Activated naive CD4-positive, alpha-beta T cell treated with anti-CD3 and anti-CD28 coated beads for 36 hours (primary cell): ENCODE data around the gene FCHSD2. TPM values are rescaled to one million over a fixed set of nuclear protein-coding genes. Genes with fewer than 3 reads are reported as not detected.
"Not testable (repeated sequence)": the region's sequence is repeated elsewhere in the genome, so short reads cannot be mapped to it uniquely, and the experiment has no call there.

ENCODE experiments used
- CTCF ChIA-PET: fragments of 350-600 bp; sonication (Branson Sonifier 250); formaldehyde crosslinking; loops from one replicate; lab custom pipeline; 2021; ENCODE audit warnings: antibody characterized with exemption; lab: Charles Lee
- DNase-seq: peaks from one replicate; pipeline ENCODE4 v3.0.0-alpha.2; 2020
- H3K27ac Mint-ChIP-seq: one replicate; pipeline ENCODE4 v1.8.0; 2021; ENCODE audit warnings: mild to moderate bottlenecking, mixed read lengths
- H3K27me3 Mint-ChIP-seq: one replicate; pipeline ENCODE4 v1.8.0; 2021; ENCODE audit warnings: low read depth, mixed read lengths
- H3K36me3 Mint-ChIP-seq: one replicate; pipeline ENCODE4 v1.8.0; 2021; ENCODE audit warnings: low read depth, mixed read lengths
- H3K4me1 Mint-ChIP-seq: one replicate; pipeline ENCODE4 v1.8.0; 2021; ENCODE audit warnings: low read depth, mixed read lengths
- H3K4me3 Mint-ChIP-seq: one replicate; pipeline ENCODE4 v1.8.0; 2021; ENCODE audit warnings: mild to moderate bottlenecking, moderate library complexity, mixed read lengths
- H3K9me3 Mint-ChIP-seq: one replicate; pipeline ENCODE4 v1.8.0; 2021; ENCODE audit warnings: mixed read lengths
- intact Hi-C: fragments of 100-400 bp; cut with micrococcal nuclease; formaldehyde crosslinking; loops from one replicate; pipeline ENCODE4 v1.15.1; 2023
- total RNA-seq, 2 experiments: library from RNA; stranded (reverse); gene quantifications; one replicate each; pipeline ENCODE4 v1.2.3, GENCODE V29; 2021

Gene FCHSD2
- total RNA-seq, 2 experiments from 2014 or later = 31.1 to 36.8 TPM

GRCh38 chr11:72811686-72812085, 330.4 kb downstream of the FCHSD2 start:
- Mint-ChIP-seq H3K4me1 (peaks cover 34% of the 10 kb centered on the region), H3K36me3 (peaks cover 44% of the 10 kb centered on the region), H3K4me3 (peak overlapping the region; percentile 47)
- not testable (repeated sequence) for H3K9me3 Mint-ChIP-seq, H3K27me3 Mint-ChIP-seq, H3K27ac Mint-ChIP-seq, DNase-seq
- CTCF ChIA-PET = interaction anchor here (0.7 to 1.3 kb wide), 4 partner anchors 11 to 366 kb away, joined by 3 to 7 read pairs (median 3); no protein-coding TSS in a partner anchor
- intact Hi-C loops = loop anchor here (5.0 to 10.0 kb wide), 3 partner anchors 227 to 727 kb away; partner anchors contain the start of genes LRRC51 and NUMA1

GRCh38 chr11:72808331-72808798, 333.8 kb downstream of the FCHSD2 start:
- intact Hi-C loops = no loop called here

GRCh38 chr11:72807792-72808191, 334.3 kb downstream of the FCHSD2 start:
- H3K4me1 Mint-ChIP-seq = peaks cover 21% of the 10 kb centered on the region
- intact Hi-C loops = no loop called here
- DNase-seq = no peak
- no peak overlapping the region for H3K27ac Mint-ChIP-seq
- H3K9me3 Mint-ChIP-seq = no peaks in the 10 kb centered on the region
- CTCF ChIA-PET = no interaction called here
- H3K27me3 Mint-ChIP-seq = no peaks in the 10 kb centered on the region
- H3K36me3 Mint-ChIP-seq = peaks cover 31% of the 10 kb centered on the region
- no peak overlapping the region for H3K4me3 Mint-ChIP-seq

More at GRCh38 chr11:72808331-72808798, 333.8 kb downstream of the FCHSD2 start:
- Mint-ChIP-seq H3K4me3 (no peak overlapping the region), H3K9me3 (no peaks in the 10 kb centered on the region), H3K4me1 (peaks cover 22% of the 10 kb centered on the region), H3K36me3 (peaks cover 36% of the 10 kb centered on the region), H3K27me3 (no peaks in the 10 kb centered on the region), H3K27ac (no peak overlapping the region)
- no peak for DNase-seq
- CTCF ChIA-PET = no interaction called here

- Mint-ChIP-seq H3K36me3 (peaks cover 28% of the 10 kb centered on the region), H3K4me3 (no peak overlapping the region), H3K9me3 (no peaks in the 10 kb centered on the region), H3K27ac (no peak overlapping the region), H3K4me1 (peaks cover 16% of the 10 kb centered on the region), H3K27me3 (no peaks in the 10 kb centered on the region)
- intact Hi-C loops = no loop called here
- CTCF ChIA-PET = no interaction called here
- DNase-seq = no peak
Observed at GRCh38 chr11:72807021-72807693, 335.0 kb downstream of the FCHSD2 start.

GRCh38 chr11:72806378-72806777, 335.7 kb downstream of the FCHSD2 start:
- Mint-ChIP-seq H3K4me1 (peaks cover 11% of the 10 kb centered on the region), H3K36me3 (peaks cover 22% of the 10 kb centered on the region)
- CTCF ChIA-PET, H3K27ac Mint-ChIP-seq, DNase-seq, H3K9me3 Mint-ChIP-seq, H3K4me3 Mint-ChIP-seq, intact Hi-C loops, H3K27me3 Mint-ChIP-seq: not testable (repeated sequence)

- CTCF ChIA-PET = interaction anchor here (0.6 kb wide), 1 partner anchor 622 kb away, joined by 3 read pairs; no protein-coding TSS in a partner anchor
- intact Hi-C loops = no loop called here
Observed at GRCh38 chr11:72805216-72805615, 336.9 kb downstream of the FCHSD2 start.

GRCh38 chr11:72802822-72803221, 339.3 kb downstream of the FCHSD2 start:
- Mint-ChIP-seq H3K27me3 (no peaks in the 10 kb centered on the region), H3K27ac (no peak overlapping the region), H3K4me3 (no peak overlapping the region), H3K4me1 (no peaks in the 10 kb centered on the region), H3K36me3 (peaks cover 2% of the 10 kb centered on the region), H3K9me3 (no peaks in the 10 kb centered on the region)
- no peak for DNase-seq
- intact Hi-C loops = no loop called here
- CTCF ChIA-PET = interaction anchor here (1.9 kb wide), 1 partner anchor 10 kb away, joined by 4 read pairs; no protein-coding TSS in a partner anchor

More at GRCh38 chr11:72805216-72805615, 336.9 kb downstream of the FCHSD2 start:
- Mint-ChIP-seq H3K27ac (no peak overlapping the region), H3K4me1 (peaks cover 4% of the 10 kb centered on the region), H3K9me3 (no peaks in the 10 kb centered on the region), H3K4me3 (no peak overlapping the region), H3K27me3 (no peaks in the 10 kb centered on the region), H3K36me3 (peaks cover 16% of the 10 kb centered on the region)
- no peak for DNase-seq

- H3K27me3 Mint-ChIP-seq = no peaks in the 10 kb centered on the region
- H3K9me3 Mint-ChIP-seq = no peaks in the 10 kb centered on the region
- H3K4me1 Mint-ChIP-seq = peaks cover 4% of the 10 kb centered on the region
- no peak for DNase-seq
- CTCF ChIA-PET = no interaction called here
- no peak overlapping the region for H3K4me3 Mint-ChIP-seq
- intact Hi-C loops = no loop called here
- H3K36me3 Mint-ChIP-seq = no peaks in the 10 kb centered on the region
- H3K27ac Mint-ChIP-seq = no peak overlapping the region
Observed at GRCh38 chr11:72799441-72799840, 342.7 kb downstream of the FCHSD2 start.

GRCh38 chr11:72798361-72798760, 343.8 kb downstream of the FCHSD2 start:
- Mint-ChIP-seq H3K27me3 (no peaks in the 10 kb centered on the region), H3K9me3 (no peaks in the 10 kb centered on the region), H3K4me3 (no peak overlapping the region), H3K27ac (no peak overlapping the region), H3K36me3 (no peaks in the 10 kb centered on the region), H3K4me1 (peaks cover 10% of the 10 kb centered on the region)
- CTCF ChIA-PET = interaction anchor here (1.2 to 1.6 kb wide), 2 partner anchors 15 to 73 kb away, joined by 5 read pairs; no protein-coding TSS in a partner anchor
- intact Hi-C loops = no loop called here
- DNase-seq = no peak

- Mint-ChIP-seq H3K27me3 (no peaks in the 10 kb centered on the region), H3K4me3 (peak within 1 kb of the TSS; percentile 100), H3K27ac (peak within 1 kb of the TSS; percentile 100), H3K9me3 (no peaks in the 10 kb centered on the region), H3K4me1 (peaks cover 29% of the 10 kb centered on the region), H3K36me3 (no peaks in the 10 kb centered on the region)
- CTCF ChIA-PET = interaction anchor here (0.6 to 8.1 kb wide), 28 partner anchors 9 to 390 kb away, joined by 3 to 161 read pairs (median 4); no protein-coding TSS in a partner anchor
- intact Hi-C loops = loop anchor here (1.0 to 5.0 kb wide), 7 partner anchors 20 to 385 kb away; partner anchors contain the start of gene ARAP1
- DNase-seq = peak; percentile 97
Observed at GRCh38 chr11:72793425-72794367, 348.4 kb downstream of the FCHSD2 start, which contains the start of gene STARD10. Gene STARD10 (minus strand): TSS chr11:72794047. CDS start chr11:72781181, 12,866 bp downstream.

- H3K27ac Mint-ChIP-seq = peak overlapping the region; percentile 100
- intact Hi-C loops = loop anchor here (1.0 to 5.0 kb wide), 4 partner anchors 57 to 206 kb away; no protein-coding TSS in a partner anchor
- CTCF ChIA-PET = interaction anchor here (0.6 to 8.1 kb wide), 20 partner anchors 10 to 390 kb away, joined by 3 to 161 read pairs (median 4); no protein-coding TSS in a partner anchor
- peak overlapping the region; percentile 100 for H3K4me3 Mint-ChIP-seq
- peaks cover 30% of the 10 kb centered on the region for H3K4me1 Mint-ChIP-seq
- DNase-seq = no peak
- no peaks in the 10 kb centered on the region for H3K27me3 Mint-ChIP-seq
- no peaks in the 10 kb centered on the region for H3K36me3 Mint-ChIP-seq
- no peaks in the 10 kb centered on the region for H3K9me3 Mint-ChIP-seq
Observed at GRCh38 chr11:72793076-72793424, 349.1 kb downstream of the FCHSD2 start.
